Stimulated activated CD8-positive, alpha-beta memory T cell treated with anti-CD3 and anti-CD28 coated beads, Interleukin-7, amount 100 ng/mL, for 24 hours (primary cell): ENCODE measurements around the gene MAP3K5.

Experiments
- DNase-seq: peaks from one replicate; pipeline ENCODE4 v3.0.0-alpha.2; 2020; ENCODE audit warnings: low read depth

The MAP3K5 gene

GRCh38 chr6:136749359-136749997 lies 42.8 kb downstream of the MAP3K5 start:
- DNase-seq, result no peak

GRCh38 chr6:136747507-136747906 lies 44.8 kb downstream of the MAP3K5 start:
- no peak for DNase-seq

- no peak for DNase-seq
These were observed 47.0 kb downstream of the MAP3K5 start for GRCh38 chr6:136745300-136745699.

- no peak for DNase-seq
These were observed 47.4 kb downstream of the MAP3K5 start for GRCh38 chr6:136744889-136745288.

GRCh38 chr6:136742125-136742524 lies 50.2 kb downstream of the MAP3K5 start:
- no peak for DNase-seq

- no peak for DNase-seq
These were observed 52.0 kb downstream of the MAP3K5 start for GRCh38 chr6:136740050-136740974.

GRCh38 chr6:136739501-136739900 lies 52.8 kb downstream of the MAP3K5 start:
- DNase-seq, result no peak

GRCh38 chr6:136739071-136739470 lies 53.2 kb downstream of the MAP3K5 start:
- no peak for DNase-seq

GRCh38 chr6:136738692-136739057 lies 53.6 kb downstream of the MAP3K5 start:
- no peak for DNase-seq

GRCh38 chr6:136737871-136738691 lies 54.2 kb downstream of the MAP3K5 start:
- DNase-seq, result no peak

GRCh38 chr6:136737374-136737844 lies 54.9 kb downstream of the MAP3K5 start:
- no peak for DNase-seq

- DNase-seq, result no peak
These were observed 55.9 kb downstream of the MAP3K5 start for GRCh38 chr6:136736281-136736960.

- no peak for DNase-seq
These were observed 57.3 kb downstream of the MAP3K5 start for GRCh38 chr6:136734977-136735376.

GRCh38 chr6:136732889-136733288 lies 59.4 kb downstream of the MAP3K5 start:
- DNase-seq, result no peak

GRCh38 chr6:136729832-136730231 lies 62.4 kb downstream of the MAP3K5 start:
- no peak for DNase-seq

GRCh38 chr6:136728976-136729515 lies 63.2 kb downstream of the MAP3K5 start:
- no peak for DNase-seq

GRCh38 chr6:136728033-136728939 lies 64.0 kb downstream of the MAP3K5 start:
- no peak for DNase-seq

- no peak for DNase-seq
These were observed 65.3 kb downstream of the MAP3K5 start for GRCh38 chr6:136726837-136727557.

GRCh38 chr6:136725124-136725523 lies 67.2 kb downstream of the MAP3K5 start:
- no peak for DNase-seq

GRCh38 chr6:136723780-136724179 lies 68.5 kb downstream of the MAP3K5 start:
- no peak for DNase-seq
